Spleen (tissue), 11 donors: Measurements from ENCODE around the gene CTTN. TPM values are rescaled to one million over a fixed set of nuclear protein-coding genes. Genes with fewer than 3 reads are reported as not detected.
"Not testable (repeated sequence)": the region's sequence is repeated elsewhere in the genome, so short reads cannot be mapped to it uniquely, and the experiment has no call there.

Experiments
- DNase-seq: peaks from one replicate; pipeline ENCODE4 v3.0.0-alpha.2; 2020
- H3K27ac ChIP-seq, 8 donors: fragments of 200-600 bp; sonication (generic) in 7 of 8; 1 replicate in 4 of 8; 2 replicates in 4 of 8; pipeline versions ENCODE4 v1.5.0 to v1.8.0; 2016 to 2021; ENCODE audit warnings: inconsistent platforms in 4 of 8, mild to moderate bottlenecking in 4 of 8, moderate library complexity in 1 of 8
- H3K27me3 ChIP-seq, 7 donors: fragments of 200-600 bp; sonication (generic) in 6 of 7; replicated peaks in 1 of 7; 1 replicate in 4 of 7; 2 replicates in 3 of 7; pipeline versions ENCODE4 v1.5.0 to v1.8.0; 2016 to 2021; ENCODE audit warnings: inconsistent platforms in 3 of 7, mild to moderate bottlenecking in 1 of 7
- H3K36me3 ChIP-seq, 6 donors: fragments of 200-600 bp; sonication (generic) in 5 of 6; 1 replicate in 4 of 6; 2 replicates in 2 of 6; pipeline versions ENCODE4 v1.5.0 to v1.8.0; 2016 to 2021; ENCODE audit warnings: inconsistent platforms in 2 of 6
- H3K4me1 ChIP-seq, 6 donors: fragments of 200-600 bp; sonication (generic) in 5 of 6; 1 replicate in 3 of 6; 2 replicates in 3 of 6; pipeline versions ENCODE4 v1.5.0 to v1.8.0; 2016 to 2021; ENCODE audit warnings: inconsistent platforms in 3 of 6
- H3K4me3 ChIP-seq, 8 donors: fragments of 200-600 bp; sonication (generic) in 7 of 8; 1 replicate in 4 of 8; 2 replicates in 4 of 8; pipeline versions ENCODE4 v1.5.0 to v1.8.0; 2016 to 2021; ENCODE audit warnings: inconsistent platforms in 4 of 8, mild to moderate bottlenecking in 4 of 8, moderate library complexity in 2 of 8
- H3K9me3 ChIP-seq, 8 donors: fragments of 200-600 bp; sonication (generic) in 7 of 8; 1 replicate in 4 of 8; 2 replicates in 4 of 8; pipeline versions ENCODE4 v1.5.0 to v1.8.0; 2016 to 2021; ENCODE audit warnings: inconsistent platforms in 4 of 8
- POLR2A ChIP-seq, 3 donors: fragments of 450-650 bp; IDR thresholded peaks; one replicate each; pipeline ENCODE4 v1.5.1; 2017; ENCODE audit warnings: antibody characterized with exemption in 3 of 3, mild to moderate bottlenecking in 1 of 3
- POLR2AphosphoS5 ChIP-seq, 3 donors: sonication (generic); formaldehyde crosslinking; IDR thresholded peaks; one replicate each; pipeline ENCODE4 v1.5.1; 2017; ENCODE audit warnings: antibody characterized with exemption in 3 of 3
- WGBS, 5 donors: extraction: QIAGEN DNeasy Blood & Tissue Kit in 3 of 5; methylation state at CpG; one replicate each; pipeline versions ENCODE4 v1.1.5 to v1.1.7; 2013 to 2018; 5-methylcytosine and 5-hydroxymethylcytosine counted together
- intact Hi-C: fragments of 100-400 bp; cut with DNase I; formaldehyde crosslinking; loops from one replicate; pipeline ENCODE4 v1.15.0; 2023; ENCODE audit warnings: low total_unique reads
- polyA plus RNA-seq, 3 donors: library from polyadenylated mRNA; stranded (reverse); fragments of 200-250 nt; gene quantifications; one replicate each; pipeline ENCODE4 v1.2.1, GENCODE V29; 2013
- total RNA-seq, 7 donors: library from RNA; depleted of rRNA in 3 of 7; stranded (reverse); fragments of >200 nt in 3 of 7; fragmentation: NEBNext Ultra II Directional in 4 of 7; extraction: Animal tissue kit (Norgen Biotek cat#: 25700) in 4 of 7; gene quantifications; one replicate each; pipeline versions ENCODE4 v1.1.0 to v1.2.1, GENCODE V29; 2016 to 2021
- TF ChIP-seq, protein P1 (sequence below), 11 experiments: fragments of 200-600 bp in 7 of 11; fragments of 450-650 bp in 4 of 11; sonication (generic) in 4 of 11; IDR thresholded peaks in 8 of 11; conservative IDR thresholded peaks in 3 of 11; 1 replicate in 7 of 11; 2 replicates in 4 of 11; pipeline versions ENCODE4 v1.4.0 to v1.8.0; 2016 to 2021; ENCODE audit warnings: antibody characterized with exemption in 11 of 11, inconsistent platforms in 4 of 11, mild to moderate bottlenecking in 1 of 11
- donor health status: healthy with polysubstance abuse.
- donor health status: DM: no; HTN: no; CAD: no; lungs with moderate emphysema.
- donor health status: DM: no; HTN: no; CAD: no.
- donor health status: Bipolar disorder and iron deficiency.
- donor health status: healthy.
- donor health status: DM: no; HTN: no; CAD: no.
- donor health status: DM: yes; HTN: yes; CAD: no.

CTTN gene
- total and polyA plus RNA-seq, 10 donors, result 18.4 to 149 (median 98.4) TPM

DNA sequence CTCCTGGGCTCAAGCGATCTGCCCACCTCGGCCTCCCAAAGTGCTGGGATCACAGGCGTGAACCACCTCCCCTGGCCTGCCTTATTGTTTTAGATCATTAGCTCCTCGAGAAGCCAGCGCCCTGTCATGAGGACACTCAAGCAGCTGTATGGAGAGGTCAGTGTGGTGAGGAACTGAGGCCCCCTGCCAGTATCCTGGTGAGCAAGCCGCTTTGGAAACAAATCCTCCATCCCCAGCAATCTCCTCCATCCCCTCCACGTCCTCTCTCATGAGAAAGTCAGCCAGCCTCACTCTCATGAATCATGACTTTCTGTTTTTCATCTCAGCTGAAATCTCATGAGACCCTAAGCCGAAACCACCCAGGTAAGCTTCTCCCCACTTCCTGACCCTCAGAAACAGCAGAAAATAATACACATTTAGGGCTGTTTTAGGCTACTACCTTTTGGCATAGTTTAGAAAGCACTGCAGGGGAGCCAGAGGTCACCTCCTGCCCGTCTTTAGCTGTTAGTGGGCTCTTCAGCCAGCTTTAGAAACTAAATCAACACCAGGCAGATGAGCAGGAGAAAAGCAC is 56.0 kb downstream of the CTTN start:
- no peak for TF ChIP-seq POLR2A (IDR thresholded peaks at IDR 0.05)
- no peak for TF ChIP-seq POLR2AphosphoS5 (IDR thresholded peaks at IDR 0.05)
- TF ChIP-seq, protein P1, sequence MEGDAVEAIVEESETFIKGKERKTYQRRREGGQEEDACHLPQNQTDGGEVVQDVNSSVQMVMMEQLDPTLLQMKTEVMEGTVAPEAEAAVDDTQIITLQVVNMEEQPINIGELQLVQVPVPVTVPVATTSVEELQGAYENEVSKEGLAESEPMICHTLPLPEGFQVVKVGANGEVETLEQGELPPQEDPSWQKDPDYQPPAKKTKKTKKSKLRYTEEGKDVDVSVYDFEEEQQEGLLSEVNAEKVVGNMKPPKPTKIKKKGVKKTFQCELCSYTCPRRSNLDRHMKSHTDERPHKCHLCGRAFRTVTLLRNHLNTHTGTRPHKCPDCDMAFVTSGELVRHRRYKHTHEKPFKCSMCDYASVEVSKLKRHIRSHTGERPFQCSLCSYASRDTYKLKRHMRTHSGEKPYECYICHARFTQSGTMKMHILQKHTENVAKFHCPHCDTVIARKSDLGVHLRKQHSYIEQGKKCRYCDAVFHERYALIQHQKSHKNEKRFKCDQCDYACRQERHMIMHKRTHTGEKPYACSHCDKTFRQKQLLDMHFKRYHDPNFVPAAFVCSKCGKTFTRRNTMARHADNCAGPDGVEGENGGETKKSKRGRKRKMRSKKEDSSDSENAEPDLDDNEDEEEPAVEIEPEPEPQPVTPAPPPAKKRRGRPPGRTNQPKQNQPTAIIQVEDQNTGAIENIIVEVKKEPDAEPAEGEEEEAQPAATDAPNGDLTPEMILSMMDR (IDR thresholded peaks at IDR 0.05 in 8 of 11, conservative IDR thresholded peaks at IDR 0.05 in 3 of 11), result no peak
- WGBS, 5 donors, result 83 to 92% (median 85%) methylated on average over 9 of the region's 9 CpGs
- Histone ChIP-seq H3K27me3 (peaks cover 0 to 18% (median 0%) of the 10 kb centered on the region in 7 donors), H3K4me3 (no peak overlapping the region), H3K9me3 (peaks cover 0 to 31% (median 19%) of the 10 kb centered on the region in 8 donors), H3K27ac (no peak overlapping the region), H3K36me3 (no peaks in the 10 kb centered on the region), H3K4me1 (no peaks in the 10 kb centered on the region)
- peak; percentile 35 for DNase-seq
- intact Hi-C loops, result no loop called here

DNA sequence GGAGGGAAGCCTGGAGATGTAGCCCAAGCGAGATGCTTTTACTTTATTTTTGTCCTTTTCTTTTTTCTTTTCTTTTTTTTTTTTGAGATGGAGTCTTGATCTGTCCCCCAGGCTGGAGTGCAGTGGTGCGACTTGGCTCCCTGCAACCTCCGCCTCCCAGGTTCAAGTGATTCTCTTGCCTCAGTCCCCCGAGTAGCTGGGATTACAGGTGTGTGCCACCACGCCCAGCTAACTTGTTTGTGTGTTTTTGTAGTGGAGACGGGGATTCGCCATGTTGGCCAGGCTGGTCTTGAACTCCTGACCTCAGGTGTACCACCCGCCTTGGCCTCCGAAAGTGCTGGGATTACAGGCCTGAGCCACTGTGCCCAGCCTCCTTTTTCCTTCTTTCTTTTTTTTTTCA is 56.5 kb downstream of the CTTN start:
- WGBS, 5 donors, result 90 to 95% (median 92%) methylated on average over 9 of the region's 9 CpGs
- intact Hi-C loops, result not testable (repeated sequence)

DNA sequence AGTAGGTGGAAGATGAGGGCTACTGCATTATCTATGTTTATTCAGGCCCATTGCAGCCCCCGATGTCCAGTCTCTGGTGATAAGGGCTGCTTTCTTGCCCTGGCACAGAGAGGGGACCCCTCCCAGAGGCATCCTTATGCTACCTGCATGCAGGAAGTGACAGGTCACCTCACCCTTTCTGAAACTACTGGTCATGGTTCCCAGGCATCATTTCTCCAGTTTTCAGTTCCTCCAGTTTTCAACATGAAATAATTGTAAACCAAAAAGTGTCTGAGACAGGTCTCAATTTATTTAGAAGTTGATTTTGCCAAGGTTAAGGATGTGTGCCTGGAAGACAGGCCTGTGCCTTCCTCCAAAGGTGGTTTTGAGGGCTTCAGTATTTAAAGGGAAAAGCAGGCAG is 57.0 kb downstream of the CTTN start:
- DNase-seq, result no peak

More for the DNA sequence above, 56.5 kb downstream of the CTTN start:
- H3K27ac ChIP-seq, H3K4me1 ChIP-seq, DNase-seq, H3K4me3 ChIP-seq, H3K36me3 ChIP-seq: not testable (repeated sequence)
- H3K9me3 ChIP-seq, result peaks cover 0 to 26% (median 14%) of the 10 kb centered on the region in 8 donors
- peaks cover 0 to 23% (median 0%) of the 10 kb centered on the region in 7 donors for H3K27me3 ChIP-seq

DNA sequence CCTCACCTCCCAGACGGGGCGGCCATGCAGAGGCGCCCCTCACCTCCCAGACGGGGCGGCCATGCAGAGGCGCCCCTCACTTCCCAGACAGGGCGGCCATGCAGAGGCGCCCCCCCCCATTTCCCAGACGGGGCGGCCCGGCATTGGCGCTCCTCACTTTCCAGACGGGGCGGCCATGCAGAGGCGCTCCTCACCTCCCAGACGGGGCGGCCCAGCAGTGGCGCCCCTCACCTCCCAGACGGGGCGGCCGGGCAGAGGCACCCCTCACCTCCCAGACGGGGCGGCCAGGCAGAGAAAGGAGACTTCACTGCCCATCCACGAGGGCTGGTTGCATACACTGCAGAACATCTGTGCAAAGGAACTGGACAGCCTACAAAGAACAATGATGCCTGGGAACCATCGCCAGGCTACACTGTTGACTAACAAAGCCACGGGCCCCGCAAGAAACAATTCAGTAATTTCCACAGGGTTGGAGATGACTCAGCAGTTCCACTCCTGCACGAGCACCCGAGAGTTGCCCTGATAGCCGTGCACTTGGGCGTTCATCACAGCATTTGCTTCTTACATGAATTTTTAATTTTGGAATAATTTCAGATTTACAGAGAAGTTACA is 58.7 kb downstream of the CTTN start:
- TF ChIP-seq POLR2A (IDR thresholded peaks at IDR 0.05) (no peak), POLR2AphosphoS5 (IDR thresholded peaks at IDR 0.05) (no peak)
- TF ChIP-seq, protein P1 (IDR thresholded peaks at IDR 0.05 in 8 of 11, conservative IDR thresholded peaks at IDR 0.05 in 3 of 11), result no peak
- no peaks in the 10 kb centered on the region for H3K4me1 ChIP-seq
- DNase-seq, result no peak
- H3K4me3 ChIP-seq, result no peak overlapping the region
- peaks cover 0 to 6% (median 0%) of the 10 kb centered on the region in 8 donors for H3K9me3 ChIP-seq
- H3K36me3 ChIP-seq, result no peaks in the 10 kb centered on the region
- peaks cover 0 to 45% (median 0%) of the 10 kb centered on the region in 7 donors for H3K27me3 ChIP-seq
- WGBS, 5 donors, result 53 to 73% (median 72%) methylated on average over 16 to 31 of the region's 31 CpGs
- no peak overlapping the region for H3K27ac ChIP-seq
- intact Hi-C loops, result no loop called here

More for the DNA sequence above, 57.0 kb downstream of the CTTN start:
- peaks cover 0 to 29% (median 0%) of the 10 kb centered on the region in 7 donors for H3K27me3 ChIP-seq
- no peak overlapping the region for H3K27ac ChIP-seq
- 67 to 79% (median 72%) methylated on average over 1 of the region's 1 CpG for WGBS, 5 donors
- no peaks in the 10 kb centered on the region for H3K36me3 ChIP-seq
- peaks cover 0 to 21% (median 9%) of the 10 kb centered on the region in 8 donors for H3K9me3 ChIP-seq
- no peaks in the 10 kb centered on the region for H3K4me1 ChIP-seq
- intact Hi-C loops, result no loop called here
- TF ChIP-seq POLR2A (IDR thresholded peaks at IDR 0.05), result no peak
- TF ChIP-seq, protein P1 (IDR thresholded peaks at IDR 0.05 in 8 of 11, conservative IDR thresholded peaks at IDR 0.05 in 3 of 11), result no peak
- TF ChIP-seq POLR2AphosphoS5 (IDR thresholded peaks at IDR 0.05), result no peak
- H3K4me3 ChIP-seq, result no peak overlapping the region
